HCT116 (cell line): Measurements from ENCODE around the gene NRP1. TPM values are rescaled to one million over a fixed set of nuclear protein-coding genes. Genes with fewer than 3 reads are reported as not detected.

Experiments
- ATAC-seq: fragments of 200-7000 bp; cut with Tn5 transposase; 2 replicates; pipeline ENCODE4 v1.9.1; 2020; ENCODE audit warnings: mild to moderate bottlenecking, moderate library complexity
- BruUV-seq: library from RNA; stranded (reverse); fragments of 400-500 nt; replicated peaks from 2 replicates; lab custom pipeline; 2021; lab: Mats Ljungman, UMichigan
- CTCF ChIA-PET: fragments of 300-600 bp; sonication (Branson Sonifier 250); formaldehyde crosslinking; loops from one replicate; lab custom pipeline; 2021; ENCODE audit warnings: antibody characterized with exemption; lab: Charles Lee
- POLR2A ChIA-PET: fragments of 300-600, 350-600 bp; sonication (Branson Sonifier 250); formaldehyde crosslinking; loops from one replicate; lab custom pipeline; 2021; ENCODE audit warnings: antibody characterized with exemption; lab: Charles Lee
- RAD21 ChIA-PET, 2 experiments: fragments of 300-600 bp; sonication (Branson Sonifier 250); formaldehyde crosslinking; loops; one replicate each; lab custom pipeline; 2023; ENCODE audit warnings: low total read pairs in 2 of 2; ENCODE audit not compliant: uncharacterized antibody in 2 of 2, unreplicated experiment in 2 of 2, low non-redundant PET in 1 of 2; lab: Charles Lee
- DNase-seq: peaks from one replicate; pipeline ENCODE4 v3.0.0-alpha.2; 2010; ENCODE audit warnings: low read depth, low spot score
- H2AFZ ChIP-seq: fragments of 200-600 bp; shearing (Covaris generic), sonication (generic); 2 replicates; pipeline ENCODE4 v1.6.1; 2017; ENCODE audit warnings: low read depth, mixed run types, mixed read lengths, antibody characterized with exemption, low read length; ENCODE audit not compliant: poor library complexity, severe bottlenecking
- H3K27ac ChIP-seq: 2 replicates; pipeline ENCODE4 v1.5.1; 2012; ENCODE audit warnings: low read depth, low read length
- H3K27me3 ChIP-seq: fragments of 200-600 bp; sonication (generic); 2 replicates; pipeline ENCODE4 v1.6.1; 2016; ENCODE audit warnings: mixed run types, low read length, mixed read lengths; ENCODE audit not compliant: insufficient read depth
- H3K36me3 ChIP-seq, 2 experiments: fragments of 200-500 bp in 1 of 2; fragments of 200-600 bp in 1 of 2; sonication (Bioruptor generic) in 1 of 2; sonication (generic) in 1 of 2; 2 replicates each; pipeline versions ENCODE4 v1.5.1 to v1.6.1; 2014 to 2016; ENCODE audit warnings: low read length in 2 of 2, inconsistent platforms in 1 of 2, mixed read lengths in 1 of 2, mixed run types in 1 of 2; ENCODE audit not compliant: insufficient read depth in 2 of 2, control insufficient read depth in 1 of 2
- H3K4me1 ChIP-seq, 2 experiments: fragments of 200-600 bp in 1 of 2; sonication (generic) in 1 of 2; 2 replicates each; pipeline versions ENCODE4 v1.5.1 to v1.6.1; 2012 to 2017; ENCODE audit warnings: low read length in 2 of 2, inconsistent platforms in 1 of 2, mild to moderate bottlenecking in 1 of 2, mixed read lengths in 1 of 2, mixed run types in 1 of 2, moderate library complexity in 1 of 2; ENCODE audit not compliant: insufficient read depth in 2 of 2, control insufficient read depth in 1 of 2
- H3K4me2 ChIP-seq: fragments of 200-600 bp; sonication (generic); 2 replicates; pipeline ENCODE4 v1.6.1; 2017; ENCODE audit warnings: mixed run types, low read length, mixed read lengths
- H3K4me3 ChIP-seq, 2 experiments: fragments of 200-600 bp in 1 of 2; sonication (generic) in 1 of 2; replicated peaks in 1 of 2; 2 replicates each; pipeline ENCODE4 v1.5.1; 2011 to 2016; ENCODE audit warnings: low read length in 2 of 2, control low read depth in 1 of 2, low read depth in 1 of 2, mild to moderate bottlenecking in 1 of 2, mixed read lengths in 1 of 2, mixed run types in 1 of 2
- H3K79me2 ChIP-seq: fragments of 200-600 bp; sonication (generic); 2 replicates; pipeline ENCODE4 v1.6.1; 2017; ENCODE audit warnings: mild to moderate bottlenecking, mixed run types, low read length, moderate library complexity, mixed read lengths; ENCODE audit not compliant: insufficient read depth
- H3K9ac ChIP-seq: fragments of 200-600 bp; sonication (generic); 2 replicates; pipeline ENCODE4 v1.6.1; 2016; ENCODE audit warnings: low read length, mixed read lengths
- H3K9me2 ChIP-seq: fragments of 200-600 bp; sonication (generic), shearing (Covaris generic); 2 replicates; pipeline ENCODE4 v1.6.1; 2017; ENCODE audit warnings: mixed run types, mild to moderate bottlenecking, moderate library complexity; ENCODE audit not compliant: insufficient read depth
- H3K9me3 ChIP-seq, 2 experiments: fragments of 200-500 bp in 1 of 2; fragments of 200-600 bp in 1 of 2; sonication (Bioruptor generic) in 1 of 2; sonication (generic) in 1 of 2; 2 replicates each; pipeline ENCODE4 v1.6.1; 2014 to 2017; ENCODE audit warnings: low read length in 2 of 2, mixed read lengths in 2 of 2, inconsistent platforms in 1 of 2, low read depth in 1 of 2, mild to moderate bottlenecking in 1 of 2, mixed run types in 1 of 2, moderate library complexity in 1 of 2; ENCODE audit not compliant: control insufficient read depth in 1 of 2, insufficient read depth in 1 of 2
- H4K20me1 ChIP-seq: fragments of 200-600 bp; sonication (generic), shearing (Covaris generic); 2 replicates; pipeline ENCODE4 v1.6.1; 2017; ENCODE audit warnings: mixed run types, mild to moderate bottlenecking, moderate library complexity; ENCODE audit not compliant: insufficient read depth
- ATF3 ChIP-seq: IDR thresholded peaks from 2 replicates; pipeline ENCODE4 v1.6.1; 2012
- CBX3 ChIP-seq: IDR thresholded peaks from 2 replicates; pipeline ENCODE4 v1.6.1; 2012; ENCODE audit warnings: low read depth
- CEBPB ChIP-seq: IDR thresholded peaks from 2 replicates; pipeline ENCODE4 v1.6.1; 2012; ENCODE audit warnings: low read depth
- EGR1 ChIP-seq: IDR thresholded peaks from 2 replicates; pipeline ENCODE4 v1.6.1; 2012; ENCODE audit warnings: low read depth
- ELF1 ChIP-seq: IDR thresholded peaks from 2 replicates; pipeline ENCODE4 v1.6.1; 2012; ENCODE audit warnings: low read depth, borderline replicate concordance
- EZH2 ChIP-seq: fragments of 200-600 bp; sonication (generic); IDR thresholded peaks from 2 replicates; pipeline ENCODE4 v1.6.1; 2017; ENCODE audit warnings: antibody characterized with exemption, mixed run types
- FOSL1 ChIP-seq: IDR thresholded peaks from 2 replicates; pipeline ENCODE4 v1.6.1; 2012; ENCODE audit warnings: low read depth
- JUND ChIP-seq: IDR thresholded peaks from 2 replicates; pipeline ENCODE4 v1.6.1; 2012
- MAX ChIP-seq: IDR thresholded peaks from 2 replicates; pipeline ENCODE4 v1.6.1; 2012
- RAD21 ChIP-seq: IDR thresholded peaks from 2 replicates; pipeline ENCODE4 v1.6.1; 2012; ENCODE audit warnings: low read depth, mild to moderate bottlenecking
- SIN3A ChIP-seq: IDR thresholded peaks from 2 replicates; pipeline ENCODE4 v1.6.1; 2012; ENCODE audit warnings: low read depth
- TCF7L2 ChIP-seq: IDR thresholded peaks from 2 replicates; pipeline ENCODE4 v1.7.0; 2011; ENCODE audit warnings: borderline replicate concordance, inconsistent platforms; ENCODE audit not compliant: insufficient read depth, insufficient read length; ENCODE audit errors: extremely low read depth
- YY1 ChIP-seq: IDR thresholded peaks from 2 replicates; pipeline ENCODE4 v1.6.1; 2011; ENCODE audit warnings: low read length, low read depth, moderate library complexity, mild to moderate bottlenecking; ENCODE audit not compliant: insufficient replicate concordance; ENCODE audit errors: extremely low read depth
- intact Hi-C: fragments of 100-400 bp; cut with micrococcal nuclease; formaldehyde crosslinking; loops from 2 replicates; pipeline ENCODE4 v1.10.0; 2022
- total RNA-seq: library from RNA; stranded (reverse); gene quantifications from one replicate; pipeline ENCODE4 v1.2.1, GENCODE V29; 2021; ENCODE audit not compliant: unreplicated experiment

NRP1 gene
- total RNA-seq, 1 experiment from 2014 or later, result 3.8 TPM

GRCh38 chr10:33341637-33342036 lies 7.2 kb upstream of the NRP1 start (continued):
- no peak for TF ChIP-seq TCF7L2
- no peak for TF ChIP-seq YY1
- TF ChIP-seq RAD21, result no peak
- TF ChIP-seq CBX3, result no peak

GRCh38 chr10:33337326-33337957 lies 3.0 kb upstream of the NRP1 start:
- ChIA-PET POLR2A (no interaction called here), CTCF (no interaction called here), RAD21 (no interaction called here)
- ATAC-seq (no peak), DNase-seq (no peak)
- no peak overlapping the region for H3K9ac ChIP-seq
- H3K9me3 ChIP-seq, result no peaks in the 10 kb centered on the region
- H3K36me3 ChIP-seq, result no peaks in the 10 kb centered on the region
- no peak overlapping the region for H3K4me2 ChIP-seq
- TF ChIP-seq ELF1 (no peak), FOSL1 (no peak), EGR1 (no peak), SIN3A (no peak), EZH2 (no peak), ATF3 (no peak), TCF7L2 (no peak), MAX (no peak), JUND (no peak), CEBPB (no peak), YY1 (no peak)
- no peak overlapping the region for H2AFZ ChIP-seq
- no peak overlapping the region for H3K4me3 ChIP-seq
- H4K20me1 ChIP-seq, result no peaks in the 10 kb centered on the region
- intact Hi-C loops, result loop anchor here (10.0 kb wide), 2 partner anchors 747 to 887 kb away; no protein-coding TSS in a partner anchor
- H3K4me1 ChIP-seq, result peaks cover 0 to 26% of the 10 kb centered on the region in 2 experiments; a peak in 2 of 4 replicates
- peaks cover 13% of the 10 kb centered on the region; the same call in 1 of the 2 replicates for H3K27me3 ChIP-seq
- no TSS peak for BruUV-seq
- H3K27ac ChIP-seq, result no peak overlapping the region
- no peaks in the 10 kb centered on the region for H3K9me2 ChIP-seq
- no peaks in the 10 kb centered on the region for H3K79me2 ChIP-seq
